Measurements from ENCODE around the gene PRMT7. TPM values are rescaled to one million over a fixed set of nuclear protein-coding genes. Genes with fewer than 3 reads are reported as not detected.

PRMT7 gene
- polyA plus RNA-seq, 1 experiment, result 40.0 TPM

DNA sequence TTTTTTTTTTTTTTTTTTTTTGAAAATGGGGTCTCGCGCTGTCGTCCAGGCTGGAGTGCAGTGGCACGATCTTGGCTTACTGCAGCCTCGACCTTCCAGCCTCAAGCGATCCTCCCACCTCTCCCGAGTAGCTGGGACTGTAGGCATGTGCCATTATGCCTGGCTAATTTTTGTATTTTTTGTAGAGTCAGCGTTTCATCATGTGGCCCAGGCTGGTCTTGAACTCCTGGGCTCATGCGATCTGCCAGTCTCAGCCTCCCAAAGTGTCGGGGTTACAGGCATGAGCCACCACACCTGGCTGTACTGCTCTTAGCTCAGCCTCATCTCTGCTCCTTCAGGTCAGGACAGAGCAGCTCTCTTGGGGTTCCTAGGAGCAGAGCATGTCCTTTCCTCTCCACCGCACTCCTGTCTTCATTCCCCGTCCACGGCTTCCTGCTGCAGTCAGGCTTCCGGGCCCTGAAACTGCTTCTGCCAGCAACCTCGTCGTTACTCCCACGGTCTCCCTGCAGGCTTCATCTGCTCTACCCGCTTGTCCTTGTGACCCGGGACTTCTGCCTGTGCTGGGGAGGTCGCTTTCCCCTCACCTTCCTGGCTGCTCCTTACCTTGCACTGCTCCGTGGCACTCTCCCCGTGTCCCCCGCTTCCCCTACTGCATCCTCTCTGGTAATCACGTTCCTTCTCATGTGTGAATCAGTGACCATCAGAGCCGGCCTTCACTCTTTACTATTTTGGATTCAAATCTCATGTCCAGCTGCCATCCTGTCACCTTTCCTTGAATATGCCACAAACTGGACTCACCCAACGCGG lies 38.0 kb downstream of the PRMT7 start:
- Histone ChIP-seq H3K36me3 (ENCODE audit: control insufficient read depth, insufficient read depth, low read length) (peaks cover 36% of the 10 kb centered on the region), H3K27me3 (ENCODE audit: control insufficient read depth, insufficient read depth, low read length) (no peaks in the 10 kb centered on the region), H3K4me3 (ENCODE audit: low read depth, low read length) (no peak overlapping the region)
- CTCF ChIA-PET, result interaction anchor here (1.9 kb wide), 1 partner anchor 14 kb away, joined by 4 read pairs; no protein-coding TSS in a partner anchor
- TF ChIP-seq, protein P1, sequence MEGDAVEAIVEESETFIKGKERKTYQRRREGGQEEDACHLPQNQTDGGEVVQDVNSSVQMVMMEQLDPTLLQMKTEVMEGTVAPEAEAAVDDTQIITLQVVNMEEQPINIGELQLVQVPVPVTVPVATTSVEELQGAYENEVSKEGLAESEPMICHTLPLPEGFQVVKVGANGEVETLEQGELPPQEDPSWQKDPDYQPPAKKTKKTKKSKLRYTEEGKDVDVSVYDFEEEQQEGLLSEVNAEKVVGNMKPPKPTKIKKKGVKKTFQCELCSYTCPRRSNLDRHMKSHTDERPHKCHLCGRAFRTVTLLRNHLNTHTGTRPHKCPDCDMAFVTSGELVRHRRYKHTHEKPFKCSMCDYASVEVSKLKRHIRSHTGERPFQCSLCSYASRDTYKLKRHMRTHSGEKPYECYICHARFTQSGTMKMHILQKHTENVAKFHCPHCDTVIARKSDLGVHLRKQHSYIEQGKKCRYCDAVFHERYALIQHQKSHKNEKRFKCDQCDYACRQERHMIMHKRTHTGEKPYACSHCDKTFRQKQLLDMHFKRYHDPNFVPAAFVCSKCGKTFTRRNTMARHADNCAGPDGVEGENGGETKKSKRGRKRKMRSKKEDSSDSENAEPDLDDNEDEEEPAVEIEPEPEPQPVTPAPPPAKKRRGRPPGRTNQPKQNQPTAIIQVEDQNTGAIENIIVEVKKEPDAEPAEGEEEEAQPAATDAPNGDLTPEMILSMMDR (IDR thresholded peaks at IDR 0.05; ENCODE audit: insufficient read depth, low read depth, low read length), result no peak
- DNase-seq (ENCODE audit: low read depth), result no peak
- POLR2A ChIA-PET, result no interaction called here

DNA sequence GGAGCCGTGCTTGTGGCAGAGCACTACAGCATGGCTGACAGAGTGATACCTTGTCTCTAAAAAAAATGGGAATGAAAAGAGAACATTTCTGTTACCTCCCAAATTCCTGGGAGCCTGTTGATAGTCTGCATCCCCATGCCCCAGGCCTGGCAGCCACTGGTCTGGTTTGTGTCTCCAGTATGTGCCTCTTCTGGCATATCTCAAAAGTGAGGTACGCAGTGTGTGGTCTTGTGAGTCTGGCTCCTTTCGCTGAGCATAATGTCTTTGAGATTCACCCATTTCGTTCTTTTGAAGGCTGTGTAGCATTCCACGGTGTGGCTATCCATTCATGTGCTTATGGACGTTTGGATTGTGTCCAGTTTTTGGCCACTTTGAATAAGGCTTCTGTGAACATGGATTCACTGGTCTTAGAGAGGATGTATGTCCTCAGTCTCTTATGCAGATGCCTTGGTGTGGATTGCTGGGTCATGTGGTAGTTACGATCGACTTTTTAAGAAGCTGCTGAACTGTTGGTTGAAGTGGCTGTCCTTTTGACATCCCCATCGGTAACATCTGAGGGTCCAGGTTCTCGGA lies 39.1 kb downstream of the PRMT7 start:
- no peak overlapping the region for H3K4me3 ChIP-seq (ENCODE audit: low read depth, low read length)
- POLR2A ChIA-PET, result no interaction called here
- DNase-seq (ENCODE audit: low read depth), result no peak
- no peaks in the 10 kb centered on the region for H3K27me3 ChIP-seq (ENCODE audit: control insufficient read depth, insufficient read depth, low read length)
- TF ChIP-seq, protein P1 (IDR thresholded peaks at IDR 0.05; ENCODE audit: insufficient read depth, low read depth, low read length), result no peak
- peaks cover 39% of the 10 kb centered on the region for H3K36me3 ChIP-seq (ENCODE audit: control insufficient read depth, insufficient read depth, low read length)
- CTCF ChIA-PET, result no interaction called here

DNA sequence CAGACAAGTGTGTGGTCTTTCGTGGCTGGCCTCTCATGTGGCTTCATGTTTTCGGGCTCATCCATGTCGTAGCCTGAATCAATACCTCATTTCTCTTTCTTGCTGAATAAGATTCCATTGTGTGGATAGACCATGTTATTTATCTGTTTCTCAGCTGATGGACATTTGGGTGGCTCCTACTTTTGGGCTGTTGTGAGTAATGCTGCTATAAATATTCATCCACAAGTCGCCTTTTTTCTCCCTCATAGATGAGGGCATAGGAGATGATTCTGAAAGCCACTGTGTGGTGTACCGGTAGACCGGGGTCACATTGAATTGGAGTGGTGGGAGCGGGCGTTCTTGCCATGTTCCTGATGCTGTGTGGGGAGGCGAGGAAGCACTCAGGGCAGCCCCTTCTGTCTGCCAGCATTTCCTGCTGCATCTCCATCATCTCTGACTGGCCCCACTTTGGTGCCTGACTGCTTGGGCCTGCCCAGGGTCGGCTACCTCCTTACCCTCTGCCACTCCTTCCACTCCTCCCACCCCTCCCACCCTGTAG lies 40.1 kb downstream of the PRMT7 start:
- TF ChIP-seq, protein P1 (IDR thresholded peaks at IDR 0.05; ENCODE audit: insufficient read depth, low read depth, low read length), result no peak
- no peak overlapping the region for H3K4me3 ChIP-seq (ENCODE audit: low read depth, low read length)
- DNase-seq (ENCODE audit: low read depth), result no peak
- ChIA-PET POLR2A (no interaction called here), CTCF (no interaction called here)
- peaks cover 39% of the 10 kb centered on the region for H3K36me3 ChIP-seq (ENCODE audit: control insufficient read depth, insufficient read depth, low read length)
- H3K27me3 ChIP-seq (ENCODE audit: control insufficient read depth, insufficient read depth, low read length), result no peaks in the 10 kb centered on the region

DNA sequence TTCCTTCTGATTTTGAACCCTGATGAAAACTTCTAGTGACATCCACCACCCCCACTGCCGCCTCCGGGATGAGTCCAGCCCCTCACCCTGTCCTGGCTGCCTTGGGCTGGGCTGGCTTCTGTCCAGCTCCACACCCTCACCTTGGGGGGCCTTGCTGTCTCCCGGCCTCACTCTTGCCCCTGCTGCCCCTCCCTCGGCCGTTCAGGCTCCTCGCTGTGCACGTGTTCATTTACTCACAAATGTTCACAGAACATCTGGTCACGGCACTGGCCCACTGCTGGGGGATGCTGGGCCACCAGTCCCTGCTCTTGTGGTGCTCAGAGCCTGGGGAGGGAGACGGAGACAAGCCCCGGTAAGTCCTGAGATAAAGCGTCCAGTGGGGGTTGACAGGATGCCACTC lies 40.6 kb downstream of the PRMT7 start:
- no peak for DNase-seq (ENCODE audit: low read depth)
- TF ChIP-seq, protein P1 (IDR thresholded peaks at IDR 0.05; ENCODE audit: insufficient read depth, low read depth, low read length), result no peak
- ChIA-PET CTCF (no interaction called here), POLR2A (no interaction called here)
- Histone ChIP-seq H3K4me3 (ENCODE audit: low read depth, low read length) (no peak overlapping the region), H3K27me3 (ENCODE audit: control insufficient read depth, insufficient read depth, low read length) (no peaks in the 10 kb centered on the region), H3K36me3 (ENCODE audit: control insufficient read depth, insufficient read depth, low read length) (peaks cover 38% of the 10 kb centered on the region)

DNA sequence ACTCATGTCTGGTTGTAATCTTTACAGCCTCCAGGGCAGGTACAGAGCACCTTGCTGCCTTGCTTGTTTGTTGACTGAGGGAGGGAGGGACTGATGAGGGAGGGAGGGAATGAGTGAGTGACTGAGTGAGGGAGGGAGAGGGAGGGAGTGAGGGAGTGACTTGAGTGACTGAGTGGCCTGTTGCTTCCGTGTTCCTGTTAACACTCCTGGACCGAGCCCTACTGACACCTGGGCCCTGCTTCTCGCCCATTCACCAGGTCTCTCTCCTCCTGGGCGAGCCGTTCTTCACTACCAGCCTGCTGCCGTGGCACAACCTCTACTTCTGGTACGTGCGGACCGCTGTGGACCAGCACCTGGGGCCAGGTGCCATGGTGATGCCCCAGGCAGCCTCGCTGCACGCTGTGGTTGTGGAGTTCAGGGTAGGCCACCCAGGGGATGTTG lies 41.2 kb downstream of the PRMT7 start:
- H3K4me3 ChIP-seq (ENCODE audit: low read depth, low read length), result no peak overlapping the region
- ChIA-PET POLR2A (no interaction called here), CTCF (interaction anchor here (0.9 kb wide), 1 partner anchor 13 kb away, joined by 3 read pairs; no protein-coding TSS in a partner anchor)
- peaks cover 39% of the 10 kb centered on the region for H3K36me3 ChIP-seq (ENCODE audit: control insufficient read depth, insufficient read depth, low read length)
- no peaks in the 10 kb centered on the region for H3K27me3 ChIP-seq (ENCODE audit: control insufficient read depth, insufficient read depth, low read length)
- TF ChIP-seq, protein P1 (IDR thresholded peaks at IDR 0.05; ENCODE audit: insufficient read depth, low read depth, low read length), result no peak
- DNase-seq (ENCODE audit: low read depth), result no peak
